Mesenchymal stem cell (in vitro differentiated cells and primary cell): ENCODE results near the gene RMDN3.

Experiments
- DNase-seq: peaks from one replicate; pipeline ENCODE4 v3.0.0-alpha.2; 2013
- H2AFZ ChIP-seq: one replicate; pipeline ENCODE4 v1.6.1; 2013; ENCODE audit warnings: low read depth, mild to moderate bottlenecking, control low read depth, inconsistent platforms, low read length, moderate library complexity
- H2AK5ac ChIP-seq: 2 replicates; pipeline ENCODE4 v1.6.1; 2013; ENCODE audit warnings: low read length, moderate library complexity, mild to moderate bottlenecking, inconsistent platforms; ENCODE audit not compliant: severe bottlenecking
- H2BK120ac ChIP-seq: one replicate; pipeline ENCODE4 v1.6.1; 2013; ENCODE audit warnings: low read depth, mild to moderate bottlenecking, inconsistent platforms, low read length, moderate library complexity
- H2BK12ac ChIP-seq, 2 experiments: one replicate each; pipeline ENCODE4 v1.6.1; 2013; ENCODE audit warnings: inconsistent platforms in 2 of 2, low read length in 2 of 2, mild to moderate bottlenecking in 2 of 2, moderate library complexity in 2 of 2, control low read depth in 1 of 2
- H2BK15ac ChIP-seq: one replicate; pipeline ENCODE4 v1.6.1; 2013; ENCODE audit warnings: mild to moderate bottlenecking, low read depth, inconsistent platforms; ENCODE audit not compliant: poor library complexity, severe bottlenecking
- H2BK5ac ChIP-seq: 2 replicates; pipeline ENCODE4 v1.6.1; 2013; ENCODE audit warnings: low read depth, mild to moderate bottlenecking, low read length, control low read depth, inconsistent platforms; ENCODE audit not compliant: poor library complexity, severe bottlenecking
- H3K14ac ChIP-seq, 2 experiments: one replicate each; pipeline ENCODE4 v1.6.1; 2013; ENCODE audit warnings: inconsistent platforms in 2 of 2, low read length in 2 of 2, control low read depth in 1 of 2, mild to moderate bottlenecking in 1 of 2, moderate library complexity in 1 of 2
- H3K18ac ChIP-seq, 2 experiments: one replicate each; pipeline ENCODE4 v1.6.1; 2013; ENCODE audit warnings: inconsistent platforms in 2 of 2, low read length in 2 of 2, control low read depth in 1 of 2, low read depth in 1 of 2, mild to moderate bottlenecking in 1 of 2
- H3K23ac ChIP-seq, 2 experiments: one replicate each; pipeline ENCODE4 v1.6.1; 2013; ENCODE audit warnings: inconsistent platforms in 2 of 2, low read length in 2 of 2, mild to moderate bottlenecking in 2 of 2, moderate library complexity in 2 of 2, control low read depth in 1 of 2
- H3K27ac ChIP-seq: 2 replicates; pipeline ENCODE4 v1.5.1; 2013; ENCODE audit warnings: mild to moderate bottlenecking, moderate library complexity, low read length, control low read depth, inconsistent platforms; ENCODE audit not compliant: poor library complexity, severe bottlenecking
- H3K27me3 ChIP-seq, 2 experiments: 2 replicates each; pipeline versions ENCODE4 v1.6.1 to v1.7.0; 2013; ENCODE audit warnings: low read length in 2 of 2, mild to moderate bottlenecking in 2 of 2, moderate library complexity in 2 of 2, control low read depth in 1 of 2, inconsistent platforms in 1 of 2; ENCODE audit not compliant: control insufficient read depth in 1 of 2, insufficient read depth in 1 of 2
- H3K36me3 ChIP-seq, 2 experiments: 2 replicates each; pipeline versions ENCODE4 v1.6.1 to v1.7.0; 2013; ENCODE audit warnings: low read length in 2 of 2, control low read depth in 1 of 2, inconsistent platforms in 1 of 2, low read depth in 1 of 2, mild to moderate bottlenecking in 1 of 2; ENCODE audit not compliant: insufficient read depth in 2 of 2, control insufficient read depth in 1 of 2
- H3K4ac ChIP-seq, 2 experiments: one replicate each; pipeline ENCODE4 v1.6.1; 2013; ENCODE audit warnings: inconsistent platforms in 2 of 2, low read length in 2 of 2, mild to moderate bottlenecking in 2 of 2, moderate library complexity in 2 of 2, control low read depth in 1 of 2, low read depth in 1 of 2
- H3K4me1 ChIP-seq: 2 replicates; pipeline ENCODE4 v1.6.1; 2013; ENCODE audit warnings: low read depth, low read length, control low read depth; ENCODE audit not compliant: control insufficient read depth, insufficient read depth
- H3K4me2 ChIP-seq: 2 replicates; pipeline ENCODE4 v1.6.1; 2013; ENCODE audit warnings: low read length, mild to moderate bottlenecking, inconsistent platforms; ENCODE audit not compliant: poor library complexity, severe bottlenecking
- H3K4me3 ChIP-seq, 2 experiments: 2 replicates each; pipeline versions ENCODE4 v1.5.1 to v1.7.0; 2013; ENCODE audit warnings: low read length in 2 of 2, mild to moderate bottlenecking in 2 of 2, control low read depth in 1 of 2, low read depth in 1 of 2; ENCODE audit not compliant: insufficient read depth in 1 of 2
- H3K79me1 ChIP-seq: replicated peaks from 2 replicates; pipeline ENCODE4 v1.6.1; 2013; ENCODE audit warnings: mild to moderate bottlenecking, control low read depth, low read length, inconsistent platforms; ENCODE audit not compliant: poor library complexity, severe bottlenecking
- H3K9ac ChIP-seq: 2 replicates; pipeline ENCODE4 v1.7.0; 2013; ENCODE audit warnings: mild to moderate bottlenecking, low read length, moderate library complexity
- H3K9me3 ChIP-seq: 2 replicates; pipeline ENCODE4 v1.7.0; 2013; ENCODE audit warnings: mild to moderate bottlenecking, low read length; ENCODE audit not compliant: control insufficient read depth
- H4K8ac ChIP-seq: one replicate; pipeline ENCODE4 v1.6.1; 2013; ENCODE audit warnings: inconsistent platforms, mild to moderate bottlenecking, low read length, moderate library complexity
- H4K91ac ChIP-seq: one replicate; pipeline ENCODE4 v1.6.1; 2013; ENCODE audit warnings: mild to moderate bottlenecking, low read length, inconsistent platforms
- WGBS: methylation state at CpG from one replicate; pipeline ENCODE4 v1.1.7; 2013; ENCODE audit warnings: mixed read lengths; 5-methylcytosine and 5-hydroxymethylcytosine counted together

RMDN3 gene

GRCh38 chr15:40702077-40702476 lies 53.0 kb downstream of the RMDN3 start:
- Histone ChIP-seq H3K79me1 (no peaks in the 10 kb centered on the region), H3K27ac (no peak overlapping the region), H2BK12ac (no peak overlapping the region)

DNA sequence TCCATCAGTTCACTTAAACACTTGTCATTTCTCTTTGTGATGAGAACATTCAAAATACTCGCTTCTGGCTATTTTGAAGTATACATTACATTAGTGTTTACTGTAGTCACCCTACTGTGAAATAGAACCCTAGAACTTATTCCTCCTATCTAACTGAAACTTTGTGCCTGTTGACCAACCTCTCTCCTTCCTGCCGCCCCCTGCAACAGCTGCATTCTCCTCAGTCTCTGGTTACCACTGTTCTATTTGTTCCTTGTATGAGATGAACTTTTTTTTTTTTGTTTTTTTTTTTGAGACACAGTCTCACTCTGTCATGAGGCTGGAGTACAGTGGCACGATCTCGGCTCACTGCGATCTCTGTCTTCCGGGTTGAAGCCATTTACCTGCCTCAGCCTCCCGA lies 57.1 kb downstream of the RMDN3 start:
- H3K27ac ChIP-seq, result no peak overlapping the region
- 96% methylated on average over 6 of the region's 7 CpGs for WGBS
- H3K4me3 ChIP-seq, result no peak overlapping the region
- H3K23ac ChIP-seq, result no peak overlapping the region
- peaks cover 2 to 13% of the 10 kb centered on the region in 2 experiments for H3K36me3 ChIP-seq
- no peak overlapping the region for H3K9ac ChIP-seq
- H3K9me3 ChIP-seq, result no peaks in the 10 kb centered on the region
- H2BK12ac ChIP-seq, result no peak overlapping the region
- H3K4me1 ChIP-seq, result peaks cover 9% of the 10 kb centered on the region
- no peak overlapping the region for H3K18ac ChIP-seq
- H2AK5ac ChIP-seq, result no peak overlapping the region
- H2AFZ ChIP-seq, result no peak overlapping the region
- no peak overlapping the region for H2BK120ac ChIP-seq
- H3K4ac ChIP-seq, result no peak overlapping the region
- no peaks in the 10 kb centered on the region for H3K27me3 ChIP-seq
- peaks cover 6% of the 10 kb centered on the region for H3K79me1 ChIP-seq
- H2BK5ac ChIP-seq, result no peak overlapping the region
- no peak overlapping the region for H4K91ac ChIP-seq
- no peak overlapping the region for H2BK15ac ChIP-seq
- H4K8ac ChIP-seq, result no peak overlapping the region
- DNase-seq, result no peak
- H3K14ac ChIP-seq, result no peak overlapping the region
- H3K4me2 ChIP-seq, result no peak overlapping the region

More at GRCh38 chr15:40702077-40702476, 53.0 kb downstream of the RMDN3 start:
- Histone ChIP-seq H3K9ac (no peak overlapping the region), H2AK5ac (no peak overlapping the region), H3K36me3 (peaks cover 2 to 16% of the 10 kb centered on the region in 2 experiments), H4K8ac (no peak overlapping the region), H3K9me3 (no peaks in the 10 kb centered on the region), H3K27me3 (no peaks in the 10 kb centered on the region), H3K4me1 (no peaks in the 10 kb centered on the region), H3K4me3 (no peak overlapping the region), H3K23ac (no peak overlapping the region), H2BK120ac (no peak overlapping the region), H4K91ac (no peak overlapping the region), H2BK5ac (no peak overlapping the region), H3K4me2 (no peak overlapping the region), H3K18ac (no peak overlapping the region), H3K4ac (no peak overlapping the region), H2BK15ac (no peak overlapping the region), H3K14ac (no peak overlapping the region), H2AFZ (no peak overlapping the region)
- DNase-seq, result peak; percentile 26
- 100% methylated on average over 6 of the region's 7 CpGs for WGBS

- Histone ChIP-seq H3K79me1 (peaks cover 11% of the 10 kb centered on the region), H2BK12ac (no peak overlapping the region), H3K36me3 (peaks cover 6 to 17% of the 10 kb centered on the region in 2 experiments), H2BK15ac (no peak overlapping the region), H2AK5ac (no peak overlapping the region), H3K27me3 (no peaks in the 10 kb centered on the region), H2BK5ac (no peak overlapping the region), H3K4me3 (peak overlapping the region in 1 of 2 experiments; percentile 93), H3K9me3 (no peaks in the 10 kb centered on the region), H4K91ac (no peak overlapping the region), H3K18ac (no peak overlapping the region), H3K14ac (no peak overlapping the region), H3K4ac (no peak overlapping the region), H2AFZ (no peak overlapping the region), H3K27ac (no peak overlapping the region), H3K23ac (no peak overlapping the region), H3K4me1 (peaks cover 9% of the 10 kb centered on the region), H3K9ac (peak overlapping the region; percentile 98), H4K8ac (peak overlapping the region; percentile 67), H2BK120ac (no peak overlapping the region), H3K4me2 (no peak overlapping the region)
- no peak for DNase-seq
- 86% methylated on average over 10 of the region's 11 CpGs for WGBS
These were observed 58.8 kb downstream of the RMDN3 start for GRCh38 chr15:40696228-40696627.

DNA sequence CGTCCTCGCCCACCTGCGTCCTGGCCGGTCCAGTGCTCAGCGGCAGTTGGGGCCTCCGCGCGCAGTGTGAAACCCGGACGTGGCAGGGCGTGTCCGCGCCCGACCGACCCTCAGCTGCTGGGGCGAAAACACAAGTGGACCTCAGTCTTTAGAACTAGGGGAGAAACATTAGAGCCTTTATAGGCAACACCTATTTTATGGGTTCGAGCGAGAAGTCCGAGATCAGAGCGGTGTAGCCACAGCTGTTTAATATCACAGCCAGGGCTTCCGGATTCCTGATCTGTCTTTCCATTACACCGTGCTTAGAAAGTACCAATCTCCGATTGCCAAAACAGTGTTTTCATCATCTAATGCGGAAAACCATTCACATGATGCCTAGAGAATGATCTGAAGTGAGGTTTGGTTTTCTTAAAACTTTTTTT lies 59.6 kb downstream of the RMDN3 start:
- no peak overlapping the region for H2BK5ac ChIP-seq
- peak; percentile 68 for DNase-seq
- peak overlapping the region in 1 of 2 experiments; percentile 96 for H3K14ac ChIP-seq
- no peak overlapping the region for H2BK120ac ChIP-seq
- peak overlapping the region; percentile 3 for H4K91ac ChIP-seq
- H3K4ac ChIP-seq, result peak overlapping the region in 1 of 2 experiments; percentile 63
- peak overlapping the region; percentile 79 for H4K8ac ChIP-seq
- H3K27me3 ChIP-seq, result no peaks in the 10 kb centered on the region
- H3K36me3 ChIP-seq, result peaks cover 6 to 13% of the 10 kb centered on the region in 2 experiments
- H3K4me1 ChIP-seq, result peaks cover 9% of the 10 kb centered on the region
- no peak overlapping the region for H2BK12ac ChIP-seq
- peak overlapping the region; percentile 31 to 71 for H3K18ac ChIP-seq
- no peak overlapping the region for H3K27ac ChIP-seq
- no peak overlapping the region for H2BK15ac ChIP-seq
- WGBS, result 0% methylated on average over 22 of the region's 24 CpGs
- no peaks in the 10 kb centered on the region for H3K9me3 ChIP-seq
- H2AFZ ChIP-seq, result peak overlapping the region; percentile 92
- peaks cover 11% of the 10 kb centered on the region for H3K79me1 ChIP-seq
- peak overlapping the region; percentile 93 to 96 for H3K4me3 ChIP-seq
- peak overlapping the region; percentile 95 for H3K4me2 ChIP-seq
- H3K9ac ChIP-seq, result peak overlapping the region; percentile 98
- H2AK5ac ChIP-seq, result no peak overlapping the region
- peak overlapping the region in 1 of 2 experiments; percentile 3 for H3K23ac ChIP-seq
